ENCODE measurements around the gene UGT2B28. TPM values are rescaled to one million over a fixed set of nuclear protein-coding genes. Genes with fewer than 3 reads are reported as not detected.
"Not testable (repeated sequence)": the region's sequence is repeated elsewhere in the genome, so short reads cannot be mapped to it uniquely, and the experiment has no call there.

The UGT2B28 gene
- total and polyA plus RNA-seq, 2 of the 8 experiments (the other 6 are each of a cell fraction or from before 2014, with no cell fraction given): not detected

- TF ChIP-seq ATF3 (IDR thresholded peaks at IDR 0.05; ENCODE audit: insufficient read depth, low read depth, low read length) (no peak), RFX5 (IDR thresholded peaks at IDR 0.05; ENCODE audit: borderline replicate concordance, low read depth, low read length) (no peak), TAF1 (IDR thresholded peaks at IDR 0.05; ENCODE audit: low read depth, low read length) (no peak), POLR2A (IDR thresholded peaks at IDR 0.05; ENCODE audit: control extremely low read depth in 1 of 2, low read depth in 2 of 2, low read length in 2 of 2) (no peak), RXRA (IDR thresholded peaks at IDR 0.05; ENCODE audit: insufficient read depth, low read depth, low read length) (no peak), CREB1 (IDR thresholded peaks at IDR 0.05) (no peak), SIRT6 (IDR thresholded peaks at IDR 0.05; ENCODE audit: low read length) (no peak), SP2 (IDR thresholded peaks at IDR 0.05; ENCODE audit: low read length) (no peak), POLR2AphosphoS5 (IDR thresholded peaks at IDR 0.05; ENCODE audit: low read depth, low read length) (no peak)
Measured at GRCh38 chr4:69239557-69240168, 40.6 kb upstream of the UGT2B28 start (continued).

- H3K79me2 ChIP-seq (ENCODE audit: control insufficient read depth in 1 of 2, insufficient read depth in 2 of 2, low read length in 2 of 2); H3K9me3 ChIP-seq (ENCODE audit: insufficient read depth in 2 of 2, low read depth in 1 of 2, low read length in 1 of 2); H4K8ac ChIP-seq (ENCODE audit: extremely low read depth, insufficient read depth, low read length); DNase-seq (ENCODE audit: low read depth in 1 of 2, low spot score in 2 of 2); H3K18ac ChIP-seq (ENCODE audit: extremely low read depth, low read length); CTCF ChIA-PET (ENCODE audit: partially characterized antibody); H3K4me3 ChIP-seq (ENCODE audit: extremely low read depth in 1 of 4, insufficient read depth in 2 of 4, low read depth in 3 of 4, low read length in 4 of 4); H2BK15ac ChIP-seq (ENCODE audit: low read length); POLR2A ChIA-PET (ENCODE audit: partially characterized antibody); H3K4me1 ChIP-seq (replicated peaks in 1 of 4; ENCODE audit: control insufficient read depth in 3 of 4, insufficient read depth in 4 of 4, low read length in 3 of 4); H3K14ac ChIP-seq (ENCODE audit: insufficient read length); H3K56ac ChIP-seq (replicated peaks; ENCODE audit: insufficient read length, low read depth, low read length); H4K5ac ChIP-seq (ENCODE audit: insufficient read length, low read depth, low read length); H3K23ac ChIP-seq (ENCODE audit: insufficient read length); H3K79me1 ChIP-seq (ENCODE audit: low read depth, low read length); H2BK5ac ChIP-seq (ENCODE audit: low read depth, low read length); H2AFZ ChIP-seq (ENCODE audit: low read length); H3K4me2 ChIP-seq (ENCODE audit: insufficient read depth in 1 of 2, low read depth in 2 of 2, low read length in 2 of 2); H3K36me3 ChIP-seq (ENCODE audit: control insufficient read depth in 2 of 4, insufficient read depth in 4 of 4, low read length in 3 of 4); FAIRE-seq; H4K20me1 ChIP-seq (replicated peaks in 1 of 2; ENCODE audit: control insufficient read depth in 1 of 2, insufficient read depth in 2 of 2, low read length in 2 of 2); H3K27me3 ChIP-seq (replicated peaks in 1 of 4; ENCODE audit: control insufficient read depth in 3 of 4, extremely low read depth in 1 of 4, insufficient read depth in 3 of 4, low read length in 3 of 4); H2AK5ac ChIP-seq (ENCODE audit: low read depth, low read length); H2BK20ac ChIP-seq (ENCODE audit: low read length); H3K23me2 ChIP-seq (ENCODE audit: low read depth, low read length); H2BK120ac ChIP-seq (replicated peaks; ENCODE audit: low read depth, low read length); H4K91ac ChIP-seq (replicated peaks; ENCODE audit: insufficient read length, low read length); H2BK12ac ChIP-seq (ENCODE audit: low read depth, low read length); H3K9ac ChIP-seq (replicated peaks in 1 of 4; ENCODE audit: extremely low read depth in 1 of 4, low read depth in 3 of 4, low read length in 3 of 4); H3K27ac ChIP-seq (ENCODE audit: low read depth, low read length); H3K4ac ChIP-seq (replicated peaks; ENCODE audit: insufficient read length, low read depth, low read length): not testable (repeated sequence)
- 95% methylated on average over 3 of the region's 3 CpGs; no CpG with 5 or more reads in 1 of the 2 experiments for WGBS, 2 experiments (ENCODE audit: extremely low coverage in 1 of 2, insufficient coverage in 1 of 2, insufficient read length in 1 of 2, insufficient replicate concordance in 2 of 2, low coverage in 1 of 2, low lambda C conversion rate in 2 of 2, missing lambda C conversion rate in 1 of 2)
Measured at GRCh38 chr4:69240787-69241186, 39.5 kb upstream of the UGT2B28 start.
